Measurements from ENCODE around the gene SPARC.

Gene SPARC

GRCh38 chr5:151684690-151685361, 1.9 kb downstream of the SPARC start:
- DNase-seq, result peak; percentile 94
- Histone ChIP-seq H3K27ac (peak overlapping the region; percentile 88), H3K27me3 (replicated peaks) (no peaks in the 10 kb centered on the region), H3K36me3 (replicated peaks) (peaks cover 58% of the 10 kb centered on the region), H3K4me3 (ENCODE audit: low read depth, low read length) (peak overlapping the region; percentile 100)
- in situ Hi-C loops (cut with HindIII; ENCODE audit: low pct_ligation_motif_present, low sequenced_read_pairs), result no loop called here
- peak; percentile 45 for TF ChIP-seq CTCF (IDR thresholded peaks at IDR 0.05; ENCODE audit: low read depth, low read length, missing control alignments)

GRCh38 chr5:151683986-151684588, 2.6 kb downstream of the SPARC start:
- no peak for TF ChIP-seq CTCF (IDR thresholded peaks at IDR 0.05; ENCODE audit: low read depth, low read length, missing control alignments)

GRCh38 chr5:151683444-151683843, 3.3 kb downstream of the SPARC start:
- H3K36me3 ChIP-seq (replicated peaks), result peaks cover 71% of the 10 kb centered on the region

More at GRCh38 chr5:151683986-151684588, 2.6 kb downstream of the SPARC start:
- H3K27me3 ChIP-seq (replicated peaks), result no peaks in the 10 kb centered on the region
- in situ Hi-C loops (cut with HindIII; ENCODE audit: low pct_ligation_motif_present, low sequenced_read_pairs), result no loop called here
- H3K36me3 ChIP-seq (replicated peaks), result peaks cover 65% of the 10 kb centered on the region
- peak overlapping the region; percentile 100 for H3K4me3 ChIP-seq (ENCODE audit: low read depth, low read length)
- no peak for DNase-seq
- peak overlapping the region; percentile 88 for H3K27ac ChIP-seq

GRCh38 chr5:151682751-151683331, 3.9 kb downstream of the SPARC start:
- H3K4me3 ChIP-seq (ENCODE audit: low read depth, low read length), result peak overlapping the region; percentile 100
- peak overlapping the region; percentile 88 for H3K27ac ChIP-seq
- peak; percentile 29 for TF ChIP-seq CTCF (IDR thresholded peaks at IDR 0.05; ENCODE audit: low read depth, low read length, missing control alignments)
- peaks cover 77% of the 10 kb centered on the region for H3K36me3 ChIP-seq (replicated peaks)
- no peaks in the 10 kb centered on the region for H3K27me3 ChIP-seq (replicated peaks)
- no peak for DNase-seq
- in situ Hi-C loops (cut with HindIII; ENCODE audit: low pct_ligation_motif_present, low sequenced_read_pairs), result no loop called here

More at GRCh38 chr5:151683444-151683843, 3.3 kb downstream of the SPARC start:
- in situ Hi-C loops (cut with HindIII; ENCODE audit: low pct_ligation_motif_present, low sequenced_read_pairs), result no loop called here
- no peak for TF ChIP-seq CTCF (IDR thresholded peaks at IDR 0.05; ENCODE audit: low read depth, low read length, missing control alignments)
- DNase-seq, result no peak
- Histone ChIP-seq H3K4me3 (ENCODE audit: low read depth, low read length) (peak overlapping the region; percentile 100), H3K27me3 (replicated peaks) (no peaks in the 10 kb centered on the region), H3K27ac (peak overlapping the region; percentile 88)

- peak; percentile 25 for TF ChIP-seq CTCF (IDR thresholded peaks at IDR 0.05; ENCODE audit: low read depth, low read length, missing control alignments)
- peaks cover 83% of the 10 kb centered on the region for H3K36me3 ChIP-seq (replicated peaks)
- in situ Hi-C loops (cut with HindIII; ENCODE audit: low pct_ligation_motif_present, low sequenced_read_pairs), result no loop called here
- no peaks in the 10 kb centered on the region for H3K27me3 ChIP-seq (replicated peaks)
- no peak for DNase-seq
- H3K4me3 ChIP-seq (ENCODE audit: low read depth, low read length), result no peak overlapping the region
- peak overlapping the region; percentile 88 for H3K27ac ChIP-seq
These were observed 4.5 kb downstream of the SPARC start for GRCh38 chr5:151682240-151682639.

Measured in brain microvascular endothelial cell (primary cell).